Liver (tissue), 3 donors: ENCODE results near the gene MT1E.

Experiments used
- CTCF ChIP-seq: fragments of 150-350 bp; IDR thresholded peaks from 2 replicates; pipeline ENCODE4 v1.5.1; 2017; ENCODE audit warnings: improper control_type of control experiment, low read depth, low read length; ENCODE audit not compliant: missing input control
- FOXA1 ChIP-seq: IDR thresholded peaks from 2 replicates; pipeline ENCODE4 v1.6.1; 2016; ENCODE audit warnings: antibody characterized with exemption
- GABPA ChIP-seq, 2 donors: IDR thresholded peaks in 1 of 2; conservative IDR thresholded peaks in 1 of 2; 2 replicates each; pipeline ENCODE4 v1.6.1; 2016; ENCODE audit warnings: antibody characterized with exemption in 2 of 2, mild to moderate bottlenecking in 1 of 2, moderate library complexity in 1 of 2
- HNF4A ChIP-seq, 2 donors: conservative IDR thresholded peaks; 2 replicates each; pipeline ENCODE4 v1.6.1; 2016; ENCODE audit warnings: antibody characterized with exemption in 2 of 2, mild to moderate bottlenecking in 2 of 2
- HNF4G ChIP-seq: IDR thresholded peaks from 2 replicates; pipeline ENCODE4 v1.6.1; 2016; ENCODE audit warnings: antibody characterized with exemption
- JUND ChIP-seq, 2 donors: IDR thresholded peaks; 2 replicates each; pipeline ENCODE4 v1.6.1; 2016; ENCODE audit warnings: antibody characterized with exemption in 2 of 2
- RAD21 ChIP-seq, 2 donors: IDR thresholded peaks; 2 replicates each; pipeline ENCODE4 v1.6.1; 2016; ENCODE audit warnings: antibody characterized with exemption in 2 of 2, mild to moderate bottlenecking in 2 of 2
- SP1 ChIP-seq: IDR thresholded peaks from 2 replicates; pipeline ENCODE4 v1.6.1; 2018; ENCODE audit warnings: antibody characterized with exemption, mild to moderate bottlenecking
- TAF1 ChIP-seq: conservative IDR thresholded peaks from 2 replicates; pipeline ENCODE4 v1.6.1; 2016; ENCODE audit warnings: antibody characterized with exemption, mild to moderate bottlenecking
- YY1 ChIP-seq: IDR thresholded peaks from 2 replicates; pipeline ENCODE4 v1.6.1; 2016; ENCODE audit warnings: antibody characterized with exemption, mild to moderate bottlenecking
- TF ChIP-seq, protein P1 (sequence below): IDR thresholded peaks from 2 replicates; pipeline ENCODE4 v1.6.1; 2016; ENCODE audit warnings: antibody characterized with exemption
- TF ChIP-seq, protein P2 (sequence below): IDR thresholded peaks from 2 replicates; pipeline ENCODE4 v1.6.1; 2016; ENCODE audit warnings: antibody characterized with exemption, mild to moderate bottlenecking
- TF ChIP-seq, protein P3 (sequence below): IDR thresholded peaks from 2 replicates; pipeline ENCODE4 v1.6.1; 2016; ENCODE audit warnings: antibody characterized with exemption
- TF ChIP-seq, protein P4 (sequence below): IDR thresholded peaks from 2 replicates; pipeline ENCODE4 v1.6.1; 2016; ENCODE audit warnings: antibody characterized with exemption
- donor health status: healthy.
- donor health status: healthy.

GRCh38 chr16:56662357-56663354 is 37.1 kb downstream of the MT1E start:
- no peak for TF ChIP-seq CTCF
- TF ChIP-seq, protein P1, sequence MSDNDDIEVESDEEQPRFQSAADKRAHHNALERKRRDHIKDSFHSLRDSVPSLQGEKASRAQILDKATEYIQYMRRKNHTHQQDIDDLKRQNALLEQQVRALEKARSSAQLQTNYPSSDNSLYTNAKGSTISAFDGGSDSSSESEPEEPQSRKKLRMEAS: no peak
- no peak for TF ChIP-seq YY1
- no peak for TF ChIP-seq TAF1
- no peak for TF ChIP-seq HNF4A (conservative IDR thresholded peaks at IDR 0.05)
- TF ChIP-seq SP1: no peak
- TF ChIP-seq JUND (IDR thresholded peaks at IDR 0.05): no peak
- TF ChIP-seq, protein P2, sequence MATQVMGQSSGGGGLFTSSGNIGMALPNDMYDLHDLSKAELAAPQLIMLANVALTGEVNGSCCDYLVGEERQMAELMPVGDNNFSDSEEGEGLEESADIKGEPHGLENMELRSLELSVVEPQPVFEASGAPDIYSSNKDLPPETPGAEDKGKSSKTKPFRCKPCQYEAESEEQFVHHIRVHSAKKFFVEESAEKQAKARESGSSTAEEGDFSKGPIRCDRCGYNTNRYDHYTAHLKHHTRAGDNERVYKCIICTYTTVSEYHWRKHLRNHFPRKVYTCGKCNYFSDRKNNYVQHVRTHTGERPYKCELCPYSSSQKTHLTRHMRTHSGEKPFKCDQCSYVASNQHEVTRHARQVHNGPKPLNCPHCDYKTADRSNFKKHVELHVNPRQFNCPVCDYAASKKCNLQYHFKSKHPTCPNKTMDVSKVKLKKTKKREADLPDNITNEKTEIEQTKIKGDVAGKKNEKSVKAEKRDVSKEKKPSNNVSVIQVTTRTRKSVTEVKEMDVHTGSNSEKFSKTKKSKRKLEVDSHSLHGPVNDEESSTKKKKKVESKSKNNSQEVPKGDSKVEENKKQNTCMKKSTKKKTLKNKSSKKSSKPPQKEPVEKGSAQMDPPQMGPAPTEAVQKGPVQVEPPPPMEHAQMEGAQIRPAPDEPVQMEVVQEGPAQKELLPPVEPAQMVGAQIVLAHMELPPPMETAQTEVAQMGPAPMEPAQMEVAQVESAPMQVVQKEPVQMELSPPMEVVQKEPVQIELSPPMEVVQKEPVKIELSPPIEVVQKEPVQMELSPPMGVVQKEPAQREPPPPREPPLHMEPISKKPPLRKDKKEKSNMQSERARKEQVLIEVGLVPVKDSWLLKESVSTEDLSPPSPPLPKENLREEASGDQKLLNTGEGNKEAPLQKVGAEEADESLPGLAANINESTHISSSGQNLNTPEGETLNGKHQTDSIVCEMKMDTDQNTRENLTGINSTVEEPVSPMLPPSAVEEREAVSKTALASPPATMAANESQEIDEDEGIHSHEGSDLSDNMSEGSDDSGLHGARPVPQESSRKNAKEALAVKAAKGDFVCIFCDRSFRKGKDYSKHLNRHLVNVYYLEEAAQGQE: no peak
- TF ChIP-seq, protein P3, sequence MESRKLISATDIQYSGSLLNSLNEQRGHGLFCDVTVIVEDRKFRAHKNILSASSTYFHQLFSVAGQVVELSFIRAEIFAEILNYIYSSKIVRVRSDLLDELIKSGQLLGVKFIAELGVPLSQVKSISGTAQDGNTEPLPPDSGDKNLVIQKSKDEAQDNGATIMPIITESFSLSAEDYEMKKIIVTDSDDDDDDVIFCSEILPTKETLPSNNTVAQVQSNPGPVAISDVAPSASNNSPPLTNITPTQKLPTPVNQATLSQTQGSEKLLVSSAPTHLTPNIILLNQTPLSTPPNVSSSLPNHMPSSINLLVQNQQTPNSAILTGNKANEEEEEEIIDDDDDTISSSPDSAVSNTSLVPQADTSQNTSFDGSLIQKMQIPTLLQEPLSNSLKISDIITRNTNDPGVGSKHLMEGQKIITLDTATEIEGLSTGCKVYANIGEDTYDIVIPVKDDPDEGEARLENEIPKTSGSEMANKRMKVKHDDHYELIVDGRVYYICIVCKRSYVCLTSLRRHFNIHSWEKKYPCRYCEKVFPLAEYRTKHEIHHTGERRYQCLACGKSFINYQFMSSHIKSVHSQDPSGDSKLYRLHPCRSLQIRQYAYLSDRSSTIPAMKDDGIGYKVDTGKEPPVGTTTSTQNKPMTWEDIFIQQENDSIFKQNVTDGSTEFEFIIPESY: no peak
- TF ChIP-seq RAD21 (IDR thresholded peaks at IDR 0.05): no peak
- TF ChIP-seq HNF4G: no peak
- TF ChIP-seq, protein P4, sequence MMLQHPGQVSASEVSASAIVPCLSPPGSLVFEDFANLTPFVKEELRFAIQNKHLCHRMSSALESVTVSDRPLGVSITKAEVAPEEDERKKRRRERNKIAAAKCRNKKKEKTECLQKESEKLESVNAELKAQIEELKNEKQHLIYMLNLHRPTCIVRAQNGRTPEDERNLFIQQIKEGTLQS: no peak
- TF ChIP-seq GABPA (IDR thresholded peaks at IDR 0.05 in 1 of 2, conservative IDR thresholded peaks at IDR 0.05 in 1 of 2): no peak
- no peak for TF ChIP-seq FOXA1
